NCI-H2107 treated with DMSO at 0.1 percent for 48 hours (cell line): ENCODE results near the gene PARP15.

Experiments used
- DNase-seq: peaks from one replicate; lab custom pipeline; 2025; ENCODE audit not compliant: unreplicated experiment; lab: John Stamatoyannopoulos, UW

The PARP15 gene

DNA sequence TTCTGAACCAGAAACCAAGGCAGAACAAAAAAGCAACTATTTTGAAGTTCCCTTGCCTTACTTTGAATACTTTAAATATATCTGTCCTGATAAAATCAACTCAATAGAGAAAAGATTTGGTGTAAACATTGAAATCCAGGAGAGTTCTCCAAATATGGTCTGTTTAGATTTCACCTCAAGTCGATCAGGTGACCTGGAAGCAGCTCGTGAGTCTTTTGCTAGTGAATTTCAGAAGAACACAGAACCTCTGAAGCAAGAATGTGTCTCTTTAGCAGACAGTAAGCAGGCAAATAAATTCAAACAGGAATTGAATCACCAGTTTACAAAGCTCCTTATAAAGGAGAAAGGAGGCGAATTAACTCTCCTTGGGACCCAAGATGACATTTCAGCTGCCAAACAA, 8.7 kb upstream of the PARP15 start:
- DNase-seq, result no peak

DNA sequence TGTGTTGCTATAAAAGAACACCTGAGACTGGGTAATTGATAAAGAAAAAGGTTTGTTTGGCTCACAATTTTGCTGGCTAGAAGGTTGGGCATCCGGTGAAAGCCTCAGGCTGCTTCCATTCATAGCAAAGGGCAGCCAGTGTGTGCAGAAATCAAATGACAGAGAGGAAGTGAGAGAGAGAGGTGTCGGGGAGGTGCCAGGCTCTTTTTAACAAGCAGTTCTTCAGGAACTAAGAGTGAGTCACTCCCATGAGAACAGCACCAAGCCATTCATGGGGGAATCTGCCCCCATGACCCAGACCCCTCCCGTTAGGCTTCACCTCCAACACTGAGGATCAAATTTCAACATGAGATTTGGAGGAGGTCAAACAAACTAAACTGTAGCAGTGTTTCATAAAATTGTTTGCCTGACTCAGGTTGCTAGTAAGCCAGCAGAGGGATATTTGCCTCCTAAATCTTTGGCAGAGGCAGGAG, 4.5 kb upstream of the PARP15 start:
- peak; percentile 29 for DNase-seq

DNA sequence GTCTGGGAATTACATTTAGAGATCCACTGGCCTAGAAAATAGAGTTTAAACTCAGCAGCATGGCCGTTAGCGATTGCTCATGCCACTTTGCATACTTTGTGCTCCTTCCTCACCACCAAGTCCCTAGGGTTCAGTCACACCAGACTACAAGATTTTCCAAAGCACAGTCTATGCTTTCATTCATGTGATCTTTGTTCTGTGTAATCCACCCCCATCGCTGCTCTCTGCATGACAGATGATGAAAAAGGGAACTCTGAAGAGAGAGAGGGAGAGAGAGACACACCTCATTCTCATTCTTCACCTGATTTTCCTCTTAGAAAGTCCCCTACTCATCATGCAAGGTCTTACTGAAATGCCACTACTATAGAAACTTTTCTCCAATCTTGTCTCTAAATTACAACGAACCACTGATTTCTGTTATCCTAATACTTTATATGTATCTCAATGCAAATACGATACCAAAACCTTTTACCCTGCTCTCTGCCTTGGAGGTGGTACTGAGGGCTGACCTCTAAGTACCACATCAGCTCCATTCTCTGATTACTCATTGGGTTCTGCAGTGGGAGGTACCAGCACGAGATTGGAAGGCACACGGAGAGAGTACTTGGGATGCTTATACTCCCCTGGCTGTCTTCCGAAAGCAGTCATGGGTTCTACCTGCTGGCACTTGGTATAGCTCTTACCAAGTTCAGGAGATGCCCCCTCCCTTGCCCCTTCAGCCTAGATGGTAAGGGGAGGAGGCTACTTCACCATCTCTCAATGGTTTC, 1.1 kb upstream of the PARP15 start:
- peak; percentile 78 for DNase-seq

DNA sequence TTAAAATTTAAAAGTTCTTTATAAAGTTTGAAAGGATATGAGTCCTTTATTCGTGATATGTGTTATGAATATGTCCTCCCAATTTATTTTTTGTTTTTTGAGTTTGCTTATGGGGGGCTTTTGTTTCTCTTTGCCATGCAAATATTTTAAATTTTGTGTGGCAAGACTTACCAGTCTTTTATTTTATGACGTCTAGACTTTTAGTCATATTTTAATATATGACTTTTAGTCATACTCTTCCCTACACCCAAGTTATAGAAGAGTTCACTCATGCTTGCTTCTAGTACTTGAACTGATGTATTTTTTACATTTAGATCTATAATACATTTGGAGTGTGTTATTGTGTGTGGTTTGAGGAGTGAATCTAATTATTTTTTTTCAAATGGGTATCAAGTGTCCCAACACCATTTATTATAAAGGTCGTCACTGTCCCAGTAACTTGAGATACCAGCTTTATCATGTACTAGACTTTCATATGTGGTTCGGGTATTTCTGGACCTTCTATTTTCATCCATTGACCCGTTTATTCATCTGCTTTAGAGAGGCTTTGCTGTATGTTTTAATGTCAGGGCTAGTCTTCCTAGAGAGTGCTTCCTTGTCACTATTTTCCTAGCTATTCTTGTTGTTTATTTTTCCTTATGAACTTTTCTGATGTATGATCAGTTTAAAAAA, 755 bp downstream of the PARP15 start:
- DNase-seq, result peak; percentile 46

DNA sequence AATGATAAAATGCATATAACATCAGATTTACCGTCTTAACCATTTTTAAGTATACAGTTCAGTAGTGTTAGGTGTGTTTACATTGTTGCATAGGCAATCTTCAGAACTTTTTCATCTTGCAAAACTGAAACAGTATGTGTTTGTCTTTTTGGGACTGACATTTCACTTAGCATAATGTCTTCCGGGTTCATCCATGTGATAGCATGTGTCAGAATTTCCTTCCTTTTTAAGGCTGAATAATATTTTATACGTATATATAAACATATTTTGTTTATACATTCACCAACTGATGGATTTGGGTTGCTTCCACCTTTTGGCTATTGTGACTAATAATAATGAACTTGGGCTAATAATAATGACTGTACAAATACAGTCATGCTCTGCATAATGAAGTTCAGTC, 3.0 kb downstream of the PARP15 start:
- no peak for DNase-seq

DNA sequence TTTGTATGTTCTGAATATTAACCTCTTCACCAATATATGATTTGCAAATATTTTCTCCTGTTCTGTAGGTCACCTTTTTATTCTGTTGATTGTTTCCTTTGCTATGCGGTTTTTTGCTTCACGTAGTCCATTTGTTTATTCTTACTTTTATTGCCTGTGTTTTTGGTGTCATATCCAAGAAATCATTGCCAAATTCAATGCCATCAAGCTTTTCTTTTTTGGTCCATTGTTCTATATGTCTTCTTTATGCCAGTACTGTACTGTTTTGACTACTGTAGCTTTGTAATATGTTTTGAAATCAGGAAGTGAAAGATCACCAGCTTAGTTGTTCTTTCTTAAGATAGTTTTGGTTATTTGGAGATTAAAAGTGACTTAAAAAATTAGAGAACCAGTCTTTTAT, 4.2 kb downstream of the PARP15 start:
- DNase-seq, result no peak

DNA sequence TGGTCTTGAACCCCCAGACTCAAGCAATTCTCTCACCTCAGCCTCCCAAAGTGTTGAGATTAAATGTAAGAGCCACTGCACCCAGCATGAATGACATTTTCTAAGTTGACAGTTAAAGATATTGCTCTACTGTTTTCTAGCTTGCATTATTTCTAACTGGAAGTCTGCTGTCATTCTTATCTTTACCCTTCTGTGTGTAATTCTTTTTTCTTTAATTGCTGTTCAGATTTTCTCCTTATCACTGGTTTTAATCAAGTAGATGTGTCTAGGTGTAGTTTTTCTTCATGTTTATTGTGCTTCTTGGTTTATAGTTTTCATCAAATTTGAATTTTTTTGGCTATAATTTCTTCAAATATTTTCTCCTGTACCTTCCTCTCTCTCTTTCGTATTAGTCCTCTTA, 4.9 kb downstream of the PARP15 start:
- DNase-seq, result no peak

DNA sequence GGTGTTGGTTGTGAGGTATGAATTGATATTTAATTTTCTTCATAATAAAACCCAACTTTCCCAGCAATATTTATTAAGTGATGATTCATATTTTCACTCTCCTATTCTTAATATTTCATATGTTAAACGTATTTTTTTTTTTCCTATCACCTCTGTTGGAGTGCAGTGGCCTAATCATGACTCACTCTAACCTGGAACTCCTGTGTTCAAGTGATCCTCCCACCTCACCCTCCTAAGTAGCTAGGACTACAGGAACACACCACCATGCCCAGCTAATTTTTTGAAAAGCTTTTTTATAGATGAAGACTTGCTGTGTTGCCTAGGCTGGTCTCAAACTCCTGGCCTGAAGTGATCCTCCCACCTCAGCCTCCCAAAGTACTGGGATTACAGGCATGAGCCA, 8.6 kb downstream of the PARP15 start:
- no peak for DNase-seq

DNA sequence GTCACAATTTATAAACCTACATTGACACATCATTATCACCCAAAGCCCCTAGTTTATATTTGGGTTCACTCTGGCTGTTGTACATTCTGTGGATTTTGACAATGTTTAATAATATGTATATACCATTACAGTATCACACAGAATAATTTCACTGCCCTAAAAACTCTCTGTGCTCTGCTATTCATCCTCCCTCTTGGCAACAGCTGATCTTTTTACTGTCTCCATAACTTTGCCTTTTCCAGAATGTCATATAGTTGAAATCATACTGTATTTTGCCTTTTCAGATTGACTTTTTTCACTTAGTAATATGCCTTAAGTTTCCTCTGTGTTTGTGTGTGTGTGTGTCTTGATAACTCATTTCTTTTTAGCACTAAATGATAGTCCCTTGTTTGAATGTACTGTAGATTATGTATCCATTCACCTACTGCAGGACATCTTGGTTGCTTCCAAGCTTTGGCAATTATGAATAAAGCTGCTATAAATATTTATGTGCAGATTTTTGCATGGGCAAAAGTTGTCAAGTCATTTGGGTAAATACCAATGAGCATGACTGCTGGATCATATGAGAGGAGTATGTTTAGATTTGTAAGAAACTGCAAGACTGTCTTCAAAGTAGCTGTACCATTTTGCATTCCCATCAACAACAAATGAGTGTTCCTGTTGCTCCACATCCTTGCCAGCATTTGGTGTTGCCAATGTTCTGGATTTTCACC, 9.5 kb downstream of the PARP15 start:
- DNase-seq, result no peak

DNA sequence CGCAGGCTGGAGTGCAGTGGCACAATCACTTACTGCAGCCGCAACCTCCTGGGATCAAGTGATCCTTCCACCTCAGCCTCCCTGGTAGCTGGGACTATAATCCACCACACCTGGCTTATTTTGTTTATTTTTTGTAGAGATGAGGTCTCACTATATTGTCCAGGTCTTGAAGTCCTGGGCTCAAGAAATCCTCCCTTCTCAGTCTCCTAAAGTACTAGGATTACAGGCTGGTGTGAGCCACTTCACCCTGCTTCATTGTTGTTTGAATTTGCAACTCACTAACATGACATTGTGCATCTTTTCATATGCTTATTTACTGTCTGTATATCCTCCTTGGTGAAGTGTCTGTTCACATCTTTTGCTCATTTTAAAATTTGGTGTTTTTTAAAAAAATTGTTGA, 10.1 kb downstream of the PARP15 start:
- DNase-seq, result no peak

DNA sequence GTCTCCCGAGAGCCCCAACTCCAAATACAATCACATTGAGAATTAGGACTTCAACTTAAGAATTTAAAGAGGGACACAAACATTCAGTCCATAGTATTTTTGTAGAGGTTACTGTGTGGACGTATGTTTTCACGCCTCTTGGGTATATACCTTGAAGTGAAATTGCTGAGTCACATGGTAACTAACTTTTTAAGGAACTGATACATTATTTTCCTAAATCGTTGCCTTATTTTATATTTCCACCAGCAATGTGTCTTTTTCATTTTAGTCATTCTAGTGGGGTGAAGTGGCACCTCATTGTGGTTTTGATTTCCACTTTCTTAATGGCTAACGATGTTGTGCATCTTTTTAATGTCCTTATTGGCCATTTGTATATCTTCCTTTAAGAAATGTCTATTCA, 11.8 kb downstream of the PARP15 start:
- DNase-seq, result no peak

DNA sequence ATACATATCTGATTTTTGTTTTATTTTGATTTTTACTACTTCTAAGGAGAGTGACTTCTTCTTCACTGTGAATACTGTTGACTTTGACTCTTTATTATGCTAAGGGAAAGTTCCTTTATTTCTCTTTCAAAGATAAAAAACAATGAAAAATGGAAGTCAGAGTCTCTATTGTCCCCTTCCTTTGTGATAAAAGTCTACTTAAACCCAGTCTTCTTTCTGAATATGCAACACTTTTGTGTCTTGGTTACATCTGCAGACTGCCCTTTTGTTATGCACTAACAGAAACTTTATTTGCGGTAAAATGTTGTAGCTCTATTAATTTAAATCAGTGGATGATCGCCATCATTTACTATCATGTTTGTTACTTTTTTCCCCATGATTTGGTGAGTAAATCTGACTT, 13.2 kb downstream of the PARP15 start:
- no peak for DNase-seq

DNA sequence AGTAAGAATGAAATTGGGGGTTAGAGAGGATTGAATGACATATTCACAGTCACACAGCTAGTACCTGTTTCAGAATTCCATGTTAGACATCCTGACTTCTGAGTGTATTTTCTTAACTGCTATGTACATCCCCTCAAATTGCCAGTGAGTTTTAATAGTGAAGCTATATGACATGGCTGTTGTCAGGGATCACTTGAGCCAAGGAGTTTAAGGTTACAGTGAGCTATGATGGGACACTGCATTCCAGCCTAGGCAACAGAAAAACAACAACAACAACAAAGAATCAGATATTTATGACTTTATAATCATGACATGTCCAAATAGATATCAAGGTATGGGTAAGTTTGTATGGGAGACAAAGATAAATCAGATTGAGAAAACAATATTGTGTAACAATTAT, 16.6 kb downstream of the PARP15 start:
- DNase-seq, result no peak

DNA sequence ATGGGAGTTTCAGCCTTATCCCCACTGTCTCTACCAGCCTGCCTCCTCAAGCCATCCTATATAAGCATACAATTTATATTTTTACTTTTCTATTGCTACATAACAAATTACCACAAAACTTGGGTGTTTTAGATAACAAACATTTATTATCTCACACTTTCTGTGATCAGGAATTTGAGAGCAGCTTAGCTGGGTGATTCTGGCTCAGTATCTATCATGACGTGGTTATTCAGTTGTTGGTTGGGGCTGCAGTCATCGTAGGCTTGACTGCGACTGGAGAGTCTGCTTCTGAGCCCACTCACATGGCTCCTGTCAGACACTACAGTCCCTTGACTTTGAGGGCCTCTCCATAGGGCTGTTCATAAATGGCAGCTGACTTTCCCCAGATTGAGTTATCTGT, 20.7 kb downstream of the PARP15 start:
- no peak for DNase-seq

DNA sequence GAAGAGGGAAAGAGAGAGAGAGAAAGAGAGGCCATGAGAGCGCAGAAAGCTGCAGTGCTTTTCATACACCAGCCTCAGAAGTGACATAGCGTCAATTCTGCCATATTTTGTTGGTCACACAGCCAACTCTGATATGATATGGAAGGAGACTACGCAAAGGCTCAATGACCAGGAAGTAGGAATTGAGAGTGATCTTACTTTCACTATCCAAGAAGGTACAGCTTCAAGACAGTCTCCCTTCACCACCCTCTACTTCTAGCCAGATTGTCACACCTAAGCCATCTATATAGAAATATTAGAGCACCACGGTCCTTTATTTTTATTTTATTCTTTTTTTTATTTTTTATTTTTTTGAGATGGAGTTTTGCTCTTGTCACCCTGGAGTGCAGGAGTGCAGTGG, 21.1 kb downstream of the PARP15 start:
- no peak for DNase-seq

DNA sequence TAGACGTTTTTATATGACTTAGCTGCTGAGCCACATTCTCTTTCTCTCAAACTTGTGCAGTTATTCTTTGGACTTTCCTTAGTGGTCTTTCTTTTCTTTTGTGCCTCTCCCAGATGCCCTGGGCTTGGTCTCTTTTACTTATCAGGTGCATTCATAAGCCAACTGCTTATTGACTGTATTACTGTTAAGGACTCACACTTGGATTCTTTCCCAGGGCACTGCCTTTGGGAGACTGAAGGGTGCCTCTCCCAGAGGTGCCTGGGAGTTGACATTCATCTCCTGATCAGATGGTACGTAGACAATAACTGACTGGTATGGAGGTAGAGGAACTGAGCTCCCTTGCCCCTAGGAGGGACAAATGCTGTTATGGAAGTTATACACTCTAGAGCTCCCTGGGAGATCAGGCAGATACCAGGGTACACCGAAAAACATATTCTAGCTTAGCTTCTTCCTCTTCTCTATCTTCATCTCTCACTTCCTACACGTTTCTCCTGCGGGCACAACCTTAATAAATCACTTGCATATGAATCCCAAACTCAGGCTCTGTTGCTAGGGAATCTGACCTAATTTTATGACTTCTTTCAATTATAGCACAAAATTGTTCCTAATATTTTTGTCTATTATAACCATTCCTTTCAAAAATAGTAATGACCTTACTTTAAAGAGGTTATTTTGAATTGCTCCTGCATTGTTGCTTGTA, 24.7 kb downstream of the PARP15 start:
- no peak for DNase-seq

DNA sequence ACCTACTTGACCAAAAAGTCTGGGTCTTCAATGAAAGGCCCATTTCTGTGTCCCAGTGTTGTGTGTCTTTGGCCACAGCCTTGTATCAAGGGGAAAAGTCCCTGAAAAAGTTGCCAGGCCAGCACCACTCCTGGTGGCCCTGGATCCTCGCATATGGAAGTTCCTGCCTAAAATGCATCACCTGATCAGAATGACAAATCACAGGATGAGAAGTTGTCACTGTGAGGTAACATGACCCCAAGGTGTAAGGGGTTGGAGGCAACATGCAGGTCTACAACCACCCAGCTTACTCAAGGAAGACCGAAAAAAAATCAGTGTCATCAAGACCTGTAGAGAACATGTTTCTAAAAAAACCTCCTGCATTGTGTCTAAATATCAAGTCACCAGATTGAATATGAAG, 25.6 kb downstream of the PARP15 start:
- no peak for DNase-seq

DNA sequence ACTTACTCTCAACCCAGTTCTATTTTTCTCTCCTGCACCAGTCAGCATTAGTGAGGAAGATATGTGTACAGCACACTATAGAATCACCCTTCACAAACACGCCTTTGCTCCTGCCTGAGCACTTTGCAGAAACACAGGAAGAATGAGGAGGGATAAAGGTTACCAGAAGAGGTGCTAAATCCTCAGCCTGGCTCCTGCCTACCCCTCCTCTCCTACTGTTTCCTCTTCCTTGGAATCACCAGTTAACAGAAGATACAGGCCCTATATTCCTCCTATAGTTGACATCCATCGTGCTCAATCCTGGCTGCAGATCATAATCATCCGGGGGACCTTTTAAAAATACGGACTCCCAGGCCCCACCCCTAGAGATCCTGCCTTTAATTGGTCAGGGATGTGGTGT, 28.9 kb downstream of the PARP15 start:
- DNase-seq, result no peak

DNA sequence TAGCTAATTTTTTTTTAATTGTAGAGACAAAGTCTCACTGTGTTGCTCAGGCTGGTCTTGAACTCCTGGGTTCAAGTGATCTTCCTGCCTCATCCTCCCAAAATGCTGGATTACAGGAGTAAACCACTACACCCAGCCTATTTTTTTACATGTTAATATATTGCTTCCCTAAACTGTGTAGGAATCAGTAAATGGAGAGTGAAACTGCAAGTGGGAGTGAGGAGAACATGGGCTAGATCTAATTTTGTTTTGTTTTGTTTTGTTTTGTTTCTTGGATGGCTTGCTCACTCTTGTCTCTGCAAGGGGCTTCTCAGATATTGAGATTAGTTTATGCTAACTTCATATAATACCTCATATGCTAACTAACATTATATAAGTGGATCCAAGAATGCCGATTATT, 31.5 kb downstream of the PARP15 start:
- DNase-seq, result no peak

DNA sequence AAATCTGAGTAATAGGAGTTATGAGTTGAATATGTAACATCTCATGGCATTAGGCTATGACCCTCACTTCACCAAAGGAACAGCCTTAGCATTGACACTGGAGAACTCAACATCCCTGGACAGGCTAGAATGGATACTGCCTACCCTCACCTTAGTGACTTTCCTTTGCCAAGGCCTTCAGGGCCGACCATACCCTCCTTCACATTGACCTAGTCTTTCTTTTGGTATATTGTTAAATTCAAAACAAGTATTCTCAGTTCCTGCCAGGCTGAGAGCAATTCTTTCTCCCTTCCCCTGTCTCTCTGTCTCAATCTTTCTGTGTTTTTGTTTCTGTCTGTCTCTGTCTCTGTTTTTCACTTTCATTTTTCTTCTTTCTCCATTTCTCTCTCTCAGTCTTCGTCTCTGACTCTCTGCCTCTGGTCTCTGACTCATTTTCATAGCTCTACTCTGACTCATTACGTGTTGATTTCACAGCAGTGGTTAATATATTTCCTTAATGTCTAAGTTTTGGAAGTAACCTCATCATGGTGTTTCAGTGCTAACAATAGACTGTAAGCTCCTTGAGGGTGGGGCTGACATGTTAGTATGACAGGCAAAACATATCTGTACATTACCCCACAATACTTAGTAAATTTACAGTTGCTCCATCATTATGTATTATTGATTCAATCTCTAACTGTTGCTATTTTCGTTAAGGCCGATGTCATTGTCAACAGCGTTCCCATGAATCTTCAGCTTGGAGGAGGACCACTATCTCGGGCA, 32.5 kb downstream of the PARP15 start:
- DNase-seq, result no peak

DNA sequence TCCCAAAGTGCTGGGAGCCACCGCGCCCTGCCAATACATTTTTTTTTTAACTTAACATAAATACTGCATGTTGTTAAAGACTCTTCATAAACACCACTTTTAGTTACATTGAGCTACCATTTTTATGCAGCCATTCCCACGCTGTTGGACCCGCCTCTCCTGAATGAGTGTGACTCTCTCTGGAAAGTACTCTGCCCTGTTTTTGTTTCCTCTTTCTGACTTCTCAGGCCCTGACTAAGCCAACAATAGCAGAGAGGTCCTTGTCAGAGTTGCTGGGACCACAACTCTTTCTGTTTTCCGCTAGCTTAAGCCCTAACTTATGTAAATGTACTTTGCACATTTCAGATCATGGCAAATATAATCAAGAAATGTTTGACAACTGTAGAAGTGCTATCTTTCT, 35.2 kb downstream of the PARP15 start:
- no peak for DNase-seq
